22Rv1 (cell line): ENCODE measurements around the gene SEMA5A.

Source experiments
- H3K27ac ChIP-seq: fragments of 450-650 bp; 2 replicates; pipeline ENCODE4 v1.5.1; 2017
- CTCF ChIP-seq: fragments of 450-650 bp; IDR thresholded peaks from 2 replicates; pipeline ENCODE4 v1.5.1; 2017; ENCODE audit warnings: mild to moderate bottlenecking
- ZFX ChIP-seq: fragments of 450-650 bp; IDR thresholded peaks from 2 replicates; pipeline ENCODE4 v1.6.1; 2017; ENCODE audit warnings: antibody characterized with exemption, borderline replicate concordance

SEMA5A gene

GRCh38 chr5:9500193-9500592 lies 45.7 kb downstream of the SEMA5A start:
- no peak for TF ChIP-seq CTCF
- no peak for TF ChIP-seq ZFX
- no peak overlapping the region for H3K27ac ChIP-seq

GRCh38 chr5:9499498-9499876 lies 46.4 kb downstream of the SEMA5A start:
- H3K27ac ChIP-seq, result no peak overlapping the region
- TF ChIP-seq CTCF, result no peak
- no peak for TF ChIP-seq ZFX

- peak; percentile 72 for TF ChIP-seq CTCF
- no peak for TF ChIP-seq ZFX
- no peak overlapping the region for H3K27ac ChIP-seq
Measured at GRCh38 chr5:9498541-9499497, 47.1 kb downstream of the SEMA5A start.

- TF ChIP-seq ZFX (no peak), CTCF (no peak)
- no peak overlapping the region for H3K27ac ChIP-seq
Measured at GRCh38 chr5:9497347-9497746, 48.5 kb downstream of the SEMA5A start.

GRCh38 chr5:9496801-9497200 lies 49.1 kb downstream of the SEMA5A start:
- H3K27ac ChIP-seq, result no peak overlapping the region
- TF ChIP-seq ZFX, result no peak
- TF ChIP-seq CTCF, result no peak

DNA sequence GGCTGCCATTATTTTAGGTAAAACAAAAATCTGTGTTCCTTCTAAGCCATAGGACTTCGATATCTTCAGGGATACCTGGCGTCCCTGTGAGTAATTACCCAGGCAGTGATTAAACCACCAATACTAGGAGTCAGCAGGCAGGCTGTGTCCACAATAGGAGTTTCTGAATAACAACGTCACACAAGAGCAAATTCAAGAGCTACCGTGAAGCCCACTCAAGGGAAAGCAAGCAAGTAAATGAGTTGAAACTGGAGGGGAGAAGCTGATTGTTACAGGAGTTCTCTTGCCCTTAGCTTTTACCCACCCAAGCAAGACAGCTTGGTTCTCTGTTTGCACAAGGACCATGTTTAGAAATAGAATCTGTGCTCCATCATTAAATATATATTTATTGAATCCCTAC lies 50.8 kb downstream of the SEMA5A start:
- TF ChIP-seq CTCF (no peak), ZFX (no peak)
- H3K27ac ChIP-seq, result no peak overlapping the region

- no peak for TF ChIP-seq CTCF
- no peak for TF ChIP-seq ZFX
- no peak overlapping the region for H3K27ac ChIP-seq
Measured at GRCh38 chr5:9494301-9494700, 51.6 kb downstream of the SEMA5A start.
